Measurements from ENCODE around the gene SPTBN1.
"Not testable (repeated sequence)": the region's sequence is repeated elsewhere in the genome, so short reads cannot be mapped to it uniquely, and the experiment has no call there.

Gene SPTBN1

GRCh38 chr2:54500404-54501205, 44.5 kb downstream of the SPTBN1 start:
- in situ Hi-C loops (cut with MboI; ENCODE audit: low pct_unique_long_range_greater_than_20kb, low sequenced_read_pairs, unreplicated experiment): loop anchor here (25.0 kb wide), 1 partner anchor 337 kb away; no protein-coding TSS in a partner anchor
- DNase-seq (ENCODE audit: low spot score): no peak
- TF ChIP-seq, protein P1, sequence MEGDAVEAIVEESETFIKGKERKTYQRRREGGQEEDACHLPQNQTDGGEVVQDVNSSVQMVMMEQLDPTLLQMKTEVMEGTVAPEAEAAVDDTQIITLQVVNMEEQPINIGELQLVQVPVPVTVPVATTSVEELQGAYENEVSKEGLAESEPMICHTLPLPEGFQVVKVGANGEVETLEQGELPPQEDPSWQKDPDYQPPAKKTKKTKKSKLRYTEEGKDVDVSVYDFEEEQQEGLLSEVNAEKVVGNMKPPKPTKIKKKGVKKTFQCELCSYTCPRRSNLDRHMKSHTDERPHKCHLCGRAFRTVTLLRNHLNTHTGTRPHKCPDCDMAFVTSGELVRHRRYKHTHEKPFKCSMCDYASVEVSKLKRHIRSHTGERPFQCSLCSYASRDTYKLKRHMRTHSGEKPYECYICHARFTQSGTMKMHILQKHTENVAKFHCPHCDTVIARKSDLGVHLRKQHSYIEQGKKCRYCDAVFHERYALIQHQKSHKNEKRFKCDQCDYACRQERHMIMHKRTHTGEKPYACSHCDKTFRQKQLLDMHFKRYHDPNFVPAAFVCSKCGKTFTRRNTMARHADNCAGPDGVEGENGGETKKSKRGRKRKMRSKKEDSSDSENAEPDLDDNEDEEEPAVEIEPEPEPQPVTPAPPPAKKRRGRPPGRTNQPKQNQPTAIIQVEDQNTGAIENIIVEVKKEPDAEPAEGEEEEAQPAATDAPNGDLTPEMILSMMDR (IDR thresholded peaks at IDR 0.05; ENCODE audit: extremely low read depth, insufficient read depth, missing control alignments): no peak

DNA sequence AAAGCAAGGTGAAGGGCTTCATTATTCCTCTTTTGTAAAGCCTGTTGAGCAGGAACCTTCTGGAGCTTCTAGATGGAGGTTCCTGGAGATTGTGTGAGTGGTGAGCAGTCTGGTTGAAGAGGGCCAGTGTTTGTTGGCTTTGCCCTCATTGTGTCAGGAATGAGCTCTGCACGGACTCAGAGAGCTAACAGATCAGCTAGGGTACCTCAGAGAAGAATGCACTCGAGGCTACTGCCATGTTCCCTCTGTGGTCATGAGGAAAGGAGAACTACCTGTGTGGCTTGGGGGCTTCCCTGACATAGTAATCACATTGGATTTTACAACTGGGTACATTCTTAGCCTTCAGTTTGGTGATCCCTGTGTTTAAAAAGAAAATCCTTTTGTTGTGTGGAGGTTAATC, 46.6 kb downstream of the SPTBN1 start:
- TF ChIP-seq, protein P1 (IDR thresholded peaks at IDR 0.05; ENCODE audit: extremely low read depth, insufficient read depth, missing control alignments): no peak
- no peak for DNase-seq (ENCODE audit: low spot score)
- in situ Hi-C loops (cut with MboI; ENCODE audit: low pct_unique_long_range_greater_than_20kb, low sequenced_read_pairs, unreplicated experiment): loop anchor here (25.0 kb wide), 1 partner anchor 335 kb away; no protein-coding TSS in a partner anchor

GRCh38 chr2:54503192-54503591, 47.1 kb downstream of the SPTBN1 start:
- in situ Hi-C loops (cut with MboI; ENCODE audit: low pct_unique_long_range_greater_than_20kb, low sequenced_read_pairs, unreplicated experiment): loop anchor here (25.0 kb wide), 1 partner anchor 334 kb away; no protein-coding TSS in a partner anchor
- peak; percentile 61 for DNase-seq (ENCODE audit: low spot score)
- TF ChIP-seq, protein P1 (IDR thresholded peaks at IDR 0.05; ENCODE audit: extremely low read depth, insufficient read depth, missing control alignments): peak; percentile 79

- TF ChIP-seq, protein P1 (IDR thresholded peaks at IDR 0.05; ENCODE audit: extremely low read depth, insufficient read depth, missing control alignments): no peak
- in situ Hi-C loops (cut with MboI; ENCODE audit: low pct_unique_long_range_greater_than_20kb, low sequenced_read_pairs, unreplicated experiment): loop anchor here (25.0 kb wide), 1 partner anchor 333 kb away; no protein-coding TSS in a partner anchor
- DNase-seq (ENCODE audit: low spot score): no peak
These were observed 47.7 kb downstream of the SPTBN1 start for GRCh38 chr2:54503828-54504227.

- DNase-seq (ENCODE audit: low spot score): no peak
- in situ Hi-C loops (cut with MboI; ENCODE audit: low pct_unique_long_range_greater_than_20kb, low sequenced_read_pairs, unreplicated experiment): loop anchor here (25.0 kb wide), 1 partner anchor 332 kb away; no protein-coding TSS in a partner anchor
These were observed 48.7 kb downstream of the SPTBN1 start for GRCh38 chr2:54504866-54505265.

GRCh38 chr2:54508541-54508940, 52.4 kb downstream of the SPTBN1 start:
- TF ChIP-seq, protein P1 (IDR thresholded peaks at IDR 0.05; ENCODE audit: extremely low read depth, insufficient read depth, missing control alignments): no peak
- in situ Hi-C loops (cut with MboI; ENCODE audit: low pct_unique_long_range_greater_than_20kb, low sequenced_read_pairs, unreplicated experiment): loop anchor here (25.0 kb wide), 1 partner anchor 329 kb away; no protein-coding TSS in a partner anchor
- no peak for DNase-seq (ENCODE audit: low spot score)

More at GRCh38 chr2:54504866-54505265, 48.7 kb downstream of the SPTBN1 start:
- TF ChIP-seq, protein P1 (IDR thresholded peaks at IDR 0.05; ENCODE audit: extremely low read depth, insufficient read depth, missing control alignments): no peak

DNA sequence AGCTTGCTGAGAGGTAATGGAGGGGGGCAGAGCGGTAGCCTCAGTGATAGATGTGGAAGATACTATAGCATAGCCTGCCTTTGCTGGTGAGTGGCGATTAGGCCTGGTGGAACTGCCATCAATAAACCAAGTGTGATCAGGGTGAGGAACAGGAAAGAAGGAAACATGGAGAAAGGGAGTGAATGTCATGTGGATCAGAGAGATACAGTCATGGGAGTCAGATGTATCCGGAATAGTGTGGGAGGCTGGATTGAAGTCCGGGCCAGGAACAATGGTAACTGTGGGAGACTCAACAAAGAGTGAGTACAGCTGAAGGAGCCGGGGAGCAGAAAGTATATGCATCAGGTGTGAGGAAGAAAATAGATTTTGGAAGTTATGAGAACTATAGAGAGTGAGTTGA, 52.9 kb downstream of the SPTBN1 start:
- not testable (repeated sequence) for DNase-seq (ENCODE audit: low spot score)
- in situ Hi-C loops (cut with MboI; ENCODE audit: low pct_unique_long_range_greater_than_20kb, low sequenced_read_pairs, unreplicated experiment): loop anchor here (25.0 kb wide), 1 partner anchor 328 kb away; no protein-coding TSS in a partner anchor

Data from GM13977 (cell line).